ENCODE data around the gene AP5S1. TPM values are rescaled to one million over a fixed set of nuclear protein-coding genes. Genes with fewer than 3 reads are reported as not detected.

The AP5S1 gene
- polyA plus RNA-seq, 1 of the 3 experiments (the other 2 are of a cell fraction), result 10.3 TPM

DNA sequence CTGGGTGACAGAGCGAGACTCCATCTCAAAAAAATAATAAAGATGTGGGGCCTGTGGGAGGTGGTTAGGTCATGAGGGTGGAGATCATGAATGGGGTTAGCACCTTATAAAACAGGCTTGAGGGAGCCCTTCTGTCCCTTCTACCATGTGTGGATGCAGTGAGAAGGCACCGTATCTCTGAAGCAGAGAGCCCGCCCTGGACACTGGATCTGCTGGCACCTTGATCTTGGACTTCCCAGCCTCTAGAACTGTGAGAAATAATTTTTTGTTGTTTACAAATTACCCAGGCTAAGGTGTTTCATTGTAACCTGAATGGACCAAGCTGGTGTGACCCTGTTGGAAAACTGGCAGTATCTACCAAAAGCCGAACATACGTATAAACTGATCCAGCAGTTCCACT, 53.2 kb downstream of the AP5S1 start:
- DNase-seq, result no peak
- H3K4me3 ChIP-seq (ENCODE audit: low read depth in 2 of 2, low read length in 1 of 2), result no peak overlapping the region
- H3K4me2 ChIP-seq, result no peak overlapping the region
- POLR2A ChIA-PET, result no interaction called here
- H3K79me2 ChIP-seq (ENCODE audit: insufficient read depth), result peaks cover 28% of the 10 kb centered on the region; the same call in 1 of the 2 replicates
- no peak overlapping the region for H3K9ac ChIP-seq
- no peak overlapping the region for H2AFZ ChIP-seq (ENCODE audit: low read depth)
- H4K20me1 ChIP-seq (ENCODE audit: insufficient read depth), result no peaks in the 10 kb centered on the region; the same call in 1 of the 2 replicates
- 94% methylated on average over 4 of the region's 5 CpGs for WGBS (ENCODE audit: low lambda C conversion rate)
- no peaks in the 10 kb centered on the region for H3K27me3 ChIP-seq (ENCODE audit: insufficient read depth)
- CTCF ChIA-PET, result no interaction called here
- H3K27ac ChIP-seq (ENCODE audit: low read depth in 2 of 2, low read length in 1 of 2), result no peak overlapping the region
- H3K36me3 ChIP-seq (replicated peaks in 1 of 2; ENCODE audit: control insufficient read depth in 1 of 2, insufficient read depth in 2 of 2, low read length in 1 of 2), result peaks cover 11 to 21% of the 10 kb centered on the region in 2 experiments
- H3K9me2 ChIP-seq, result no peaks in the 10 kb centered on the region
- no peaks in the 10 kb centered on the region for H3K9me3 ChIP-seq
- no peak for TF ChIP-seq RFX5 (IDR thresholded peaks at IDR 0.05; ENCODE audit: low read length)
- no peak for TF ChIP-seq MXI1 (IDR thresholded peaks at IDR 0.05; ENCODE audit: low read depth, low read length)
- TF ChIP-seq SIN3A (IDR thresholded peaks at IDR 0.05; ENCODE audit: borderline replicate concordance, low read depth, low read length), result no peak
- TF ChIP-seq FOXM1 (IDR thresholded peaks at IDR 0.05; ENCODE audit: low read depth), result no peak
- no peak for TF ChIP-seq NRF1 (IDR thresholded peaks at IDR 0.05; ENCODE audit: low read depth, low read length)
- TF ChIP-seq CHD2 (IDR thresholded peaks at IDR 0.05; ENCODE audit: low read length, partially characterized antibody), result no peak
- TF ChIP-seq POLR2AphosphoS5 (IDR thresholded peaks at IDR 0.05; ENCODE audit: low read depth, low read length), result no peak
- TF ChIP-seq NFIC (IDR thresholded peaks at IDR 0.05; ENCODE audit: borderline replicate concordance), result no peak
- TF ChIP-seq, protein P1, sequence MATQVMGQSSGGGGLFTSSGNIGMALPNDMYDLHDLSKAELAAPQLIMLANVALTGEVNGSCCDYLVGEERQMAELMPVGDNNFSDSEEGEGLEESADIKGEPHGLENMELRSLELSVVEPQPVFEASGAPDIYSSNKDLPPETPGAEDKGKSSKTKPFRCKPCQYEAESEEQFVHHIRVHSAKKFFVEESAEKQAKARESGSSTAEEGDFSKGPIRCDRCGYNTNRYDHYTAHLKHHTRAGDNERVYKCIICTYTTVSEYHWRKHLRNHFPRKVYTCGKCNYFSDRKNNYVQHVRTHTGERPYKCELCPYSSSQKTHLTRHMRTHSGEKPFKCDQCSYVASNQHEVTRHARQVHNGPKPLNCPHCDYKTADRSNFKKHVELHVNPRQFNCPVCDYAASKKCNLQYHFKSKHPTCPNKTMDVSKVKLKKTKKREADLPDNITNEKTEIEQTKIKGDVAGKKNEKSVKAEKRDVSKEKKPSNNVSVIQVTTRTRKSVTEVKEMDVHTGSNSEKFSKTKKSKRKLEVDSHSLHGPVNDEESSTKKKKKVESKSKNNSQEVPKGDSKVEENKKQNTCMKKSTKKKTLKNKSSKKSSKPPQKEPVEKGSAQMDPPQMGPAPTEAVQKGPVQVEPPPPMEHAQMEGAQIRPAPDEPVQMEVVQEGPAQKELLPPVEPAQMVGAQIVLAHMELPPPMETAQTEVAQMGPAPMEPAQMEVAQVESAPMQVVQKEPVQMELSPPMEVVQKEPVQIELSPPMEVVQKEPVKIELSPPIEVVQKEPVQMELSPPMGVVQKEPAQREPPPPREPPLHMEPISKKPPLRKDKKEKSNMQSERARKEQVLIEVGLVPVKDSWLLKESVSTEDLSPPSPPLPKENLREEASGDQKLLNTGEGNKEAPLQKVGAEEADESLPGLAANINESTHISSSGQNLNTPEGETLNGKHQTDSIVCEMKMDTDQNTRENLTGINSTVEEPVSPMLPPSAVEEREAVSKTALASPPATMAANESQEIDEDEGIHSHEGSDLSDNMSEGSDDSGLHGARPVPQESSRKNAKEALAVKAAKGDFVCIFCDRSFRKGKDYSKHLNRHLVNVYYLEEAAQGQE (IDR thresholded peaks at IDR 0.05; ENCODE audit: low read depth, low read length), result no peak
- no peak for TF ChIP-seq EZH2phosphoT487 (IDR thresholded peaks at IDR 0.05; ENCODE audit: borderline replicate concordance, low read depth)
- peaks cover 0 to 2% of the 10 kb centered on the region in 2 experiments; a peak in 1 of 4 replicates for H3K4me1 ChIP-seq (ENCODE audit: control insufficient read depth in 1 of 2, insufficient read depth in 2 of 2, low read depth in 1 of 2, low read length in 1 of 2)
- peaks cover 8% of the 10 kb centered on the region for H3F3A ChIP-seq (replicated peaks; ENCODE audit: insufficient read depth)

DNA sequence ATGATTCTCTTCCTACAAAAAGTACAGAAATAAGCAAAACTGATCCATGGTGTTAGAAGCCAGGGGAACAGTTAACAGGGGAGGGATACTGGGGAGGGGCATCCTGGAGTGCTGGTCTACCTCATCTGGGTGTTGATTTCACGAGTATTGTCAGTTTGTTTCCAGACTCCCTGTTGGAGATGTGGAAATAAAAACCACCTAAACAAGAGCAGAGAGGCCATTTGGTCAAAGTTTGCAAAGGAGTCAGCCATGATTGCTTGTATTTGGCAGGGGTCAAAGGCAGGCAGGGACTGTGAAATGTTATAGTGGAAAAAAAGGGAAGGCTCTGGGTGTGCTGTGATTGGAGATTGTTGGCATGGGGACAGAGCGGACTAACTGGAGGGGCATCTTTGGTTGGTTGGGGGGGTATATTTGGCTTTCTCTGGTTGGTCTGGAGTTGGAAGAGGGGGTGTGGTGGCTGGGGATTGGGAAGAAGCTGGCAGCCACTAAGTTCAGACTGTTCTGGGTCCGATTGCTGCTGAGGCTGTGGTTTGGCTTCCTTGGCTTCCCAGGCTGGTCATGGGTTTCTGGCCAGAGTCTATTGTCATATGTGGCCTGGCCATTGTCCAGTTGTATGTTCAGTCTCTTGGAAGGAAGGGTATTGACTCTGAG, 54.0 kb downstream of the AP5S1 start:
- ChIA-PET CTCF (interaction anchor here (2.3 kb wide), 1 partner anchor 20 kb away, joined by 14 read pairs; no protein-coding TSS in a partner anchor), POLR2A (no interaction called here)
- H3K4me3 ChIP-seq (ENCODE audit: low read depth in 2 of 2, low read length in 1 of 2), result no peak overlapping the region
- TF ChIP-seq, protein P2, sequence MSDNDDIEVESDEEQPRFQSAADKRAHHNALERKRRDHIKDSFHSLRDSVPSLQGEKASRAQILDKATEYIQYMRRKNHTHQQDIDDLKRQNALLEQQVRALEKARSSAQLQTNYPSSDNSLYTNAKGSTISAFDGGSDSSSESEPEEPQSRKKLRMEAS (IDR thresholded peaks at IDR 0.05; ENCODE audit: low read depth), result no peak
- TF ChIP-seq, protein P1 (IDR thresholded peaks at IDR 0.05; ENCODE audit: low read depth, low read length), result no peak
- TF ChIP-seq EZH2phosphoT487 (IDR thresholded peaks at IDR 0.05; ENCODE audit: borderline replicate concordance, low read depth), result no peak
- TF ChIP-seq EP300 (IDR thresholded peaks at IDR 0.05; ENCODE audit: borderline replicate concordance in 1 of 2, low read depth in 1 of 2, low read length in 1 of 2), result no peak
- TF ChIP-seq, protein P3, sequence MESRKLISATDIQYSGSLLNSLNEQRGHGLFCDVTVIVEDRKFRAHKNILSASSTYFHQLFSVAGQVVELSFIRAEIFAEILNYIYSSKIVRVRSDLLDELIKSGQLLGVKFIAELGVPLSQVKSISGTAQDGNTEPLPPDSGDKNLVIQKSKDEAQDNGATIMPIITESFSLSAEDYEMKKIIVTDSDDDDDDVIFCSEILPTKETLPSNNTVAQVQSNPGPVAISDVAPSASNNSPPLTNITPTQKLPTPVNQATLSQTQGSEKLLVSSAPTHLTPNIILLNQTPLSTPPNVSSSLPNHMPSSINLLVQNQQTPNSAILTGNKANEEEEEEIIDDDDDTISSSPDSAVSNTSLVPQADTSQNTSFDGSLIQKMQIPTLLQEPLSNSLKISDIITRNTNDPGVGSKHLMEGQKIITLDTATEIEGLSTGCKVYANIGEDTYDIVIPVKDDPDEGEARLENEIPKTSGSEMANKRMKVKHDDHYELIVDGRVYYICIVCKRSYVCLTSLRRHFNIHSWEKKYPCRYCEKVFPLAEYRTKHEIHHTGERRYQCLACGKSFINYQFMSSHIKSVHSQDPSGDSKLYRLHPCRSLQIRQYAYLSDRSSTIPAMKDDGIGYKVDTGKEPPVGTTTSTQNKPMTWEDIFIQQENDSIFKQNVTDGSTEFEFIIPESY (IDR thresholded peaks at IDR 0.05; ENCODE audit: borderline replicate concordance, low read depth), result no peak
- TF ChIP-seq, protein P4, sequence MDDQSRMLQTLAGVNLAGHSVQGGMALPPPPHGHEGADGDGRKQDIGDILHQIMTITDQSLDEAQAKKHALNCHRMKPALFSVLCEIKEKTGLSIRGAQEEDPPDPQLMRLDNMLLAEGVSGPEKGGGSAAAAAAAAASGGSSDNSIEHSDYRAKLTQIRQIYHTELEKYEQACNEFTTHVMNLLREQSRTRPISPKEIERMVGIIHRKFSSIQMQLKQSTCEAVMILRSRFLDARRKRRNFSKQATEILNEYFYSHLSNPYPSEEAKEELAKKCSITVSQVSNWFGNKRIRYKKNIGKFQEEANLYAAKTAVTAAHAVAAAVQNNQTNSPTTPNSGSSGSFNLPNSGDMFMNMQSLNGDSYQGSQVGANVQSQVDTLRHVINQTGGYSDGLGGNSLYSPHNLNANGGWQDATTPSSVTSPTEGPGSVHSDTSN (IDR thresholded peaks at IDR 0.05), result no peak
- no peaks in the 10 kb centered on the region; the same call in 1 of the 2 replicates for H4K20me1 ChIP-seq (ENCODE audit: insufficient read depth)
- H2AFZ ChIP-seq (ENCODE audit: low read depth), result no peak overlapping the region
- WGBS (ENCODE audit: low lambda C conversion rate), result 59% methylated on average over 3 of the region's 3 CpGs
- H3K4me2 ChIP-seq, result no peak overlapping the region
- no peak for DNase-seq
- H3K27ac ChIP-seq (ENCODE audit: low read depth in 2 of 2, low read length in 1 of 2), result no peak overlapping the region
- peaks cover 30% of the 10 kb centered on the region; the same call in 1 of the 2 replicates for H3K79me2 ChIP-seq (ENCODE audit: insufficient read depth)
- H3K9me2 ChIP-seq, result no peaks in the 10 kb centered on the region
- H3K27me3 ChIP-seq (ENCODE audit: insufficient read depth), result no peaks in the 10 kb centered on the region
- peaks cover 0 to 2% of the 10 kb centered on the region in 2 experiments; a peak in 1 of 4 replicates for H3K4me1 ChIP-seq (ENCODE audit: control insufficient read depth in 1 of 2, insufficient read depth in 2 of 2, low read depth in 1 of 2, low read length in 1 of 2)
- H3K9ac ChIP-seq, result no peak overlapping the region
- H3K9me3 ChIP-seq, result no peaks in the 10 kb centered on the region
- peaks cover 6% of the 10 kb centered on the region for H3F3A ChIP-seq (replicated peaks; ENCODE audit: insufficient read depth)
- peaks cover 11 to 25% of the 10 kb centered on the region in 2 experiments for H3K36me3 ChIP-seq (replicated peaks in 1 of 2; ENCODE audit: control insufficient read depth in 1 of 2, insufficient read depth in 2 of 2, low read length in 1 of 2)

Measured in SK-N-SH (cell line).